CD4-positive, alpha-beta T cell treated with Interleukin-1 beta for 1 hour (primary cell): ENCODE data around the gene MFSD6L.
"Not testable (repeated sequence)": the region's sequence is repeated elsewhere in the genome, so short reads cannot be mapped to it uniquely, and the experiment has no call there.

Source experiments
- DNase-seq, 2 donors: peaks; one replicate each; pipeline ENCODE4 v3.0.0-alpha.2; 2020 to 2022

Gene MFSD6L

GRCh38 chr17:8825802-8826201, 26.6 kb upstream of the MFSD6L start:
- DNase-seq = no peak

- DNase-seq = no peak
Observed at GRCh38 chr17:8823279-8823678, 24.1 kb upstream of the MFSD6L start.

GRCh38 chr17:8822401-8823035, 23.4 kb upstream of the MFSD6L start:
- no peak for DNase-seq

GRCh38 chr17:8821446-8822105, 22.4 kb upstream of the MFSD6L start:
- DNase-seq = no peak

- DNase-seq = no peak
Observed at GRCh38 chr17:8820311-8821010, 21.3 kb upstream of the MFSD6L start.

- DNase-seq = no peak
Observed at GRCh38 chr17:8818654-8819330, 19.6 kb upstream of the MFSD6L start.

- DNase-seq = no peak
Observed at GRCh38 chr17:8818047-8818446, 18.9 kb upstream of the MFSD6L start.

- peak; percentile 29 to 81 for DNase-seq
Observed at GRCh38 chr17:8806926-8807550, 7.9 kb upstream of the MFSD6L start.

- DNase-seq = peak in 1 of 2 donors; percentile 28
Observed at GRCh38 chr17:8806253-8806925, 7.2 kb upstream of the MFSD6L start.

GRCh38 chr17:8805396-8805795, 6.2 kb upstream of the MFSD6L start:
- DNase-seq = not testable (repeated sequence)

GRCh38 chr17:8803531-8804420, 4.6 kb upstream of the MFSD6L start:
- no peak for DNase-seq

GRCh38 chr17:8801135-8801840, 2.1 kb upstream of the MFSD6L start:
- DNase-seq = no peak

- DNase-seq = no peak
Observed at GRCh38 chr17:8800656-8801055, 1.5 kb upstream of the MFSD6L start.

- no peak for DNase-seq
Observed at GRCh38 chr17:8799570-8800212, 526 bp upstream of the MFSD6L start.

GRCh38 chr17:8798176-8798845, 854 bp downstream of the MFSD6L start:
- no peak for DNase-seq

GRCh38 chr17:8797621-8798175, 1.5 kb downstream of the MFSD6L start:
- DNase-seq = no peak

GRCh38 chr17:8794636-8795035, 4.5 kb downstream of the MFSD6L start:
- no peak for DNase-seq

- no peak for DNase-seq
Observed at GRCh38 chr17:8793649-8794048, 5.5 kb downstream of the MFSD6L start.

GRCh38 chr17:8792646-8793045, 6.5 kb downstream of the MFSD6L start:
- DNase-seq = no peak
